ENCODE results near the gene CTF1. TPM values are rescaled to one million over a fixed set of nuclear protein-coding genes. Genes with fewer than 3 reads are reported as not detected.
"Not testable (repeated sequence)": the region's sequence is repeated elsewhere in the genome, so short reads cannot be mapped to it uniquely, and the experiment has no call there.

CTF1 gene
- total and polyA plus RNA-seq, 4 donors = 0.79 to 6.1 (median 3.1) TPM

- H3K27me3 ChIP-seq (ENCODE audit: control insufficient read depth, insufficient read depth, low read length) = no peaks in the 10 kb centered on the region
- no peak overlapping the region for H3K27ac ChIP-seq (ENCODE audit: low read depth, low read length)
- no peak overlapping the region for H3K4me3 ChIP-seq (ENCODE audit: low read depth, low read length)
- no peaks in the 10 kb centered on the region for H3K9me3 ChIP-seq (ENCODE audit: control insufficient read depth, insufficient read depth, low read length)
- H3K36me3 ChIP-seq (ENCODE audit: control insufficient read depth, insufficient read depth, low read length) = peaks cover 81% of the 10 kb centered on the region
- H3K4me1 ChIP-seq (ENCODE audit: control insufficient read depth, insufficient read depth, low read length) = no peaks in the 10 kb centered on the region
- WGBS (ENCODE audit: insufficient coverage) = 96% methylated on average over 6 of the region's 9 CpGs
- DNase-seq (ENCODE audit: low read depth in 4 of 6, low spot score in 6 of 6) = no peak
Measured at GRCh38 chr16:30885196-30885595, 11.2 kb upstream of the CTF1 start.

GRCh38 chr16:30886145-30886544 is 10.3 kb upstream of the CTF1 start:
- Histone ChIP-seq H3K36me3 (ENCODE audit: control insufficient read depth, insufficient read depth, low read length) (peaks cover 82% of the 10 kb centered on the region), H3K4me1 (ENCODE audit: control insufficient read depth, insufficient read depth, low read length) (no peaks in the 10 kb centered on the region), H3K27ac (ENCODE audit: low read depth, low read length) (no peak overlapping the region), H3K4me3 (ENCODE audit: low read depth, low read length) (no peak overlapping the region), H3K9me3 (ENCODE audit: control insufficient read depth, insufficient read depth, low read length) (no peaks in the 10 kb centered on the region), H3K27me3 (ENCODE audit: control insufficient read depth, insufficient read depth, low read length) (no peaks in the 10 kb centered on the region)
- no peak for DNase-seq (ENCODE audit: low read depth in 4 of 6, low spot score in 6 of 6)
- 86% methylated on average over 1 of the region's 1 CpG for WGBS (ENCODE audit: insufficient coverage)

- Histone ChIP-seq H3K27me3 (ENCODE audit: control insufficient read depth, insufficient read depth, low read length) (no peaks in the 10 kb centered on the region), H3K4me1 (ENCODE audit: control insufficient read depth, insufficient read depth, low read length) (peaks cover 8% of the 10 kb centered on the region), H3K9me3 (ENCODE audit: control insufficient read depth, insufficient read depth, low read length) (no peaks in the 10 kb centered on the region), H3K27ac (ENCODE audit: low read depth, low read length) (no peak overlapping the region), H3K36me3 (ENCODE audit: control insufficient read depth, insufficient read depth, low read length) (peaks cover 83% of the 10 kb centered on the region), H3K4me3 (ENCODE audit: low read depth, low read length) (no peak overlapping the region)
- WGBS (ENCODE audit: insufficient coverage) = 94% methylated on average over 5 of the region's 9 CpGs
- no peak for DNase-seq (ENCODE audit: low read depth in 4 of 6, low spot score in 6 of 6)
Measured at GRCh38 chr16:30887927-30888326, 8.5 kb upstream of the CTF1 start.

GRCh38 chr16:30888856-30889499 is 7.4 kb upstream of the CTF1 start:
- Histone ChIP-seq H3K9me3 (ENCODE audit: control insufficient read depth, insufficient read depth, low read length) (no peaks in the 10 kb centered on the region), H3K36me3 (ENCODE audit: control insufficient read depth, insufficient read depth, low read length) (peaks cover 78% of the 10 kb centered on the region), H3K4me3 (ENCODE audit: low read depth, low read length) (no peak overlapping the region), H3K4me1 (ENCODE audit: control insufficient read depth, insufficient read depth, low read length) (peaks cover 14% of the 10 kb centered on the region), H3K27me3 (ENCODE audit: control insufficient read depth, insufficient read depth, low read length) (no peaks in the 10 kb centered on the region), H3K27ac (ENCODE audit: low read depth, low read length) (no peak overlapping the region)
- 89% methylated on average over 7 of the region's 8 CpGs for WGBS (ENCODE audit: insufficient coverage)
- DNase-seq (ENCODE audit: low read depth in 4 of 6, low spot score in 6 of 6) = no peak

- WGBS (ENCODE audit: insufficient coverage) = 93% methylated on average over 5 of the region's 5 CpGs
- Histone ChIP-seq H3K4me1 (ENCODE audit: control insufficient read depth, insufficient read depth, low read length) (peaks cover 20% of the 10 kb centered on the region), H3K27me3 (ENCODE audit: control insufficient read depth, insufficient read depth, low read length) (no peaks in the 10 kb centered on the region), H3K27ac (ENCODE audit: low read depth, low read length) (no peak overlapping the region), H3K4me3 (ENCODE audit: low read depth, low read length) (no peak overlapping the region), H3K36me3 (ENCODE audit: control insufficient read depth, insufficient read depth, low read length) (peaks cover 71% of the 10 kb centered on the region), H3K9me3 (ENCODE audit: control insufficient read depth, insufficient read depth, low read length) (no peaks in the 10 kb centered on the region)
- no peak for DNase-seq (ENCODE audit: low read depth in 4 of 6, low spot score in 6 of 6)
Measured at GRCh38 chr16:30889721-30890120, 6.7 kb upstream of the CTF1 start.

- 96% methylated on average over 4 of the region's 15 CpGs for WGBS (ENCODE audit: insufficient coverage)
- not testable (repeated sequence) for H3K9me3 ChIP-seq (ENCODE audit: control insufficient read depth, insufficient read depth, low read length); H3K27me3 ChIP-seq (ENCODE audit: control insufficient read depth, insufficient read depth, low read length); H3K27ac ChIP-seq (ENCODE audit: low read depth, low read length); H3K4me3 ChIP-seq (ENCODE audit: low read depth, low read length); DNase-seq (ENCODE audit: low read depth in 4 of 6, low spot score in 6 of 6)
- peaks cover 29% of the 10 kb centered on the region for H3K4me1 ChIP-seq (ENCODE audit: control insufficient read depth, insufficient read depth, low read length)
- H3K36me3 ChIP-seq (ENCODE audit: control insufficient read depth, insufficient read depth, low read length) = peaks cover 63% of the 10 kb centered on the region
Measured at GRCh38 chr16:30891043-30891823, 5.2 kb upstream of the CTF1 start.

GRCh38 chr16:30892670-30893416 is 3.6 kb upstream of the CTF1 start:
- H3K9me3 ChIP-seq (ENCODE audit: control insufficient read depth, insufficient read depth, low read length) = no peaks in the 10 kb centered on the region

GRCh38 chr16:30893417-30893743 is 3.0 kb upstream of the CTF1 start:
- DNase-seq (ENCODE audit: low read depth in 4 of 6, low spot score in 6 of 6) = peak in 1 of 6 donors; percentile 17
- no peaks in the 10 kb centered on the region for H3K27me3 ChIP-seq (ENCODE audit: control insufficient read depth, insufficient read depth, low read length)
- peak overlapping the region; percentile 80 for H3K27ac ChIP-seq (ENCODE audit: low read depth, low read length)
- no peaks in the 10 kb centered on the region for H3K9me3 ChIP-seq (ENCODE audit: control insufficient read depth, insufficient read depth, low read length)
- peaks cover 37% of the 10 kb centered on the region for H3K4me1 ChIP-seq (ENCODE audit: control insufficient read depth, insufficient read depth, low read length)
- peaks cover 42% of the 10 kb centered on the region for H3K36me3 ChIP-seq (ENCODE audit: control insufficient read depth, insufficient read depth, low read length)
- 0% methylated on average over 11 of the region's 11 CpGs for WGBS (ENCODE audit: insufficient coverage)
- peak overlapping the region; percentile 80 for H3K4me3 ChIP-seq (ENCODE audit: low read depth, low read length)

More at GRCh38 chr16:30892670-30893416, 3.6 kb upstream of the CTF1 start:
- WGBS (ENCODE audit: insufficient coverage) = 65% methylated on average over 8 of the region's 20 CpGs
- Histone ChIP-seq H3K36me3 (ENCODE audit: control insufficient read depth, insufficient read depth, low read length) (peaks cover 47% of the 10 kb centered on the region), H3K27me3 (ENCODE audit: control insufficient read depth, insufficient read depth, low read length) (no peaks in the 10 kb centered on the region), H3K4me3 (ENCODE audit: low read depth, low read length) (peak overlapping the region; percentile 80), H3K27ac (ENCODE audit: low read depth, low read length) (peak overlapping the region; percentile 80), H3K4me1 (ENCODE audit: control insufficient read depth, insufficient read depth, low read length) (peaks cover 37% of the 10 kb centered on the region)
- DNase-seq (ENCODE audit: low read depth in 4 of 6, low spot score in 6 of 6) = no peak

GRCh38 chr16:30893744-30894539 is 2.5 kb upstream of the CTF1 start, which contains the start of gene BCL7C:
Gene BCL7C, minus strand, starts transcription at chr16:30894077. Its CDS starts 133 bp downstream, at chr16:30893944.
- peak within 1 kb of the TSS; percentile 93 for H3K27ac ChIP-seq (ENCODE audit: low read depth, low read length)
- 0% methylated on average over 92 of the region's 97 CpGs for WGBS (ENCODE audit: insufficient coverage)

More at GRCh38 chr16:30893744-30894539, 2.5 kb upstream of the CTF1 start, which contains the start of gene BCL7C:
- peaks cover 36% of the 10 kb centered on the region for H3K36me3 ChIP-seq (ENCODE audit: control insufficient read depth, insufficient read depth, low read length)
- peaks cover 37% of the 10 kb centered on the region for H3K4me1 ChIP-seq (ENCODE audit: control insufficient read depth, insufficient read depth, low read length)
- DNase-seq (ENCODE audit: low read depth in 4 of 6, low spot score in 6 of 6) = peak in 4 of 6 donors; percentile 59 to 95 (median 84)
- no peaks in the 10 kb centered on the region for H3K9me3 ChIP-seq (ENCODE audit: control insufficient read depth, insufficient read depth, low read length)
- no peaks in the 10 kb centered on the region for H3K27me3 ChIP-seq (ENCODE audit: control insufficient read depth, insufficient read depth, low read length)
- H3K4me3 ChIP-seq (ENCODE audit: low read depth, low read length) = peak within 1 kb of the TSS; percentile 80
